ENCODE measurements around the gene SRSF3.
"Not testable (repeated sequence)": the region's sequence is repeated elsewhere in the genome, so short reads cannot be mapped to it uniquely, and the experiment has no call there.

The SRSF3 gene

GRCh38 chr6:36594029-36594815 is at the start of gene SRSF3:
SRSF3 (plus strand) TSS chr6:36594362; CDS start chr6:36596763, 2,401 bp downstream.
- DNase-seq (ENCODE audit: low read depth in 2 of 2): peak; percentile 91 to 94

GRCh38 chr6:36545767-36546307 is 48.3 kb upstream of the SRSF3 start:
- DNase-seq (ENCODE audit: low read depth in 2 of 2): no peak

GRCh38 chr6:36546308-36546919 is 47.7 kb upstream of the SRSF3 start:
- no peak for DNase-seq (ENCODE audit: low read depth in 2 of 2)

GRCh38 chr6:36546920-36547645 is 47.1 kb upstream of the SRSF3 start, which contains the start of gene STK38:
STK38 (minus strand) TSS chr6:36547479; CDS start chr6:36540202, 7,277 bp downstream.
- peak; percentile 81 to 88 for DNase-seq (ENCODE audit: low read depth in 2 of 2)

GRCh38 chr6:36547646-36548400 is 46.3 kb upstream of the SRSF3 start:
- DNase-seq (ENCODE audit: low read depth in 2 of 2): no peak

GRCh38 chr6:36548401-36548743 is 45.8 kb upstream of the SRSF3 start:
- no peak for DNase-seq (ENCODE audit: low read depth in 2 of 2)

- no peak for DNase-seq (ENCODE audit: low read depth in 2 of 2)
Observed at GRCh38 chr6:36550473-36551000, 43.6 kb upstream of the SRSF3 start.

GRCh38 chr6:36555750-36556252 is 38.4 kb upstream of the SRSF3 start:
- no peak for DNase-seq (ENCODE audit: low read depth in 2 of 2)

- no peak for DNase-seq (ENCODE audit: low read depth in 2 of 2)
Observed at GRCh38 chr6:36556281-36556680, 37.9 kb upstream of the SRSF3 start.

GRCh38 chr6:36559011-36559793 is 35.0 kb upstream of the SRSF3 start:
- DNase-seq (ENCODE audit: low read depth in 2 of 2): no peak

- no peak for DNase-seq (ENCODE audit: low read depth in 2 of 2)
Observed at GRCh38 chr6:36560822-36561221, 33.3 kb upstream of the SRSF3 start.

- no peak for DNase-seq (ENCODE audit: low read depth in 2 of 2)
Observed at GRCh38 chr6:36563237-36563927, 30.8 kb upstream of the SRSF3 start.

- DNase-seq (ENCODE audit: low read depth in 2 of 2): no peak
Observed at GRCh38 chr6:36563928-36564284, 30.3 kb upstream of the SRSF3 start.

GRCh38 chr6:36566418-36566905 is 27.7 kb upstream of the SRSF3 start:
- DNase-seq (ENCODE audit: low read depth in 2 of 2): no peak

GRCh38 chr6:36570264-36570663 is 23.9 kb upstream of the SRSF3 start:
- no peak for DNase-seq (ENCODE audit: low read depth in 2 of 2)

GRCh38 chr6:36571122-36572043 is 22.8 kb upstream of the SRSF3 start:
- DNase-seq (ENCODE audit: low read depth in 2 of 2): no peak

GRCh38 chr6:36572353-36573311 is 21.5 kb upstream of the SRSF3 start:
- DNase-seq (ENCODE audit: low read depth in 2 of 2): not testable (repeated sequence)

Measured in stimulated activated CD8-positive, alpha-beta memory T cell treated with anti-CD3 and anti-CD28 coated beads, Interleukin-7, amount 100 ng/mL, for 4 hours (primary cell).